NB4 (cell line): ENCODE results near the gene BMAL1.

Experiments used
- POLR2A ChIP-seq: IDR thresholded peaks from 2 replicates; pipeline ENCODE4 v1.6.1; 2011; ENCODE audit warnings: mild to moderate bottlenecking; ENCODE audit not compliant: insufficient read length; ENCODE audit errors: extremely low read depth
- TF ChIP-seq, protein P1 (sequence below): IDR thresholded peaks from one replicate; pipeline ENCODE4 v1.5.1; 2012; ENCODE audit warnings: low read depth, low read length
- TF ChIP-seq, protein P2 (sequence below): IDR thresholded peaks from 2 replicates; pipeline ENCODE4 v1.6.1; 2011; ENCODE audit warnings: low read depth, low read length

DNA sequence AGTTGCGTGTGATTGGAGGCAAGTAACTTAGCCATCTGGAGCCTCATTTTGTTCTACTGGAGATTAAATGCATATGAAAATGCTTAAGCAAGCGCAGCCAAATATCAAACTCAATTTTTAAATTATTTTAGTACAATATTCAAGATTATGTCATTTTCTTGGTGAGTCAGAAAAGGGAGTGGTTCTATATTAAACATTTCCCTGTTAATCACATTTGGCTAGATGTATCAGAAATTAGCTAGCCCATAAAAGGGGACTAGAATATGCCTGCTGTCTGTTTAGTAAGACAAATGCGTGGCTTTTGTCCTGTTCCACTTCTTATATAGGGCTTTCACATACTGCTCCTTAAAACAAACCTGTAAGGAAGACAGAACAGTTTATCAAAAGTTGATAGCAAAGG lies 35.0 kb upstream of the BMAL1 start:
- TF ChIP-seq POLR2A = no peak
- TF ChIP-seq, protein P1, sequence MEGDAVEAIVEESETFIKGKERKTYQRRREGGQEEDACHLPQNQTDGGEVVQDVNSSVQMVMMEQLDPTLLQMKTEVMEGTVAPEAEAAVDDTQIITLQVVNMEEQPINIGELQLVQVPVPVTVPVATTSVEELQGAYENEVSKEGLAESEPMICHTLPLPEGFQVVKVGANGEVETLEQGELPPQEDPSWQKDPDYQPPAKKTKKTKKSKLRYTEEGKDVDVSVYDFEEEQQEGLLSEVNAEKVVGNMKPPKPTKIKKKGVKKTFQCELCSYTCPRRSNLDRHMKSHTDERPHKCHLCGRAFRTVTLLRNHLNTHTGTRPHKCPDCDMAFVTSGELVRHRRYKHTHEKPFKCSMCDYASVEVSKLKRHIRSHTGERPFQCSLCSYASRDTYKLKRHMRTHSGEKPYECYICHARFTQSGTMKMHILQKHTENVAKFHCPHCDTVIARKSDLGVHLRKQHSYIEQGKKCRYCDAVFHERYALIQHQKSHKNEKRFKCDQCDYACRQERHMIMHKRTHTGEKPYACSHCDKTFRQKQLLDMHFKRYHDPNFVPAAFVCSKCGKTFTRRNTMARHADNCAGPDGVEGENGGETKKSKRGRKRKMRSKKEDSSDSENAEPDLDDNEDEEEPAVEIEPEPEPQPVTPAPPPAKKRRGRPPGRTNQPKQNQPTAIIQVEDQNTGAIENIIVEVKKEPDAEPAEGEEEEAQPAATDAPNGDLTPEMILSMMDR = no peak
- TF ChIP-seq, protein P2, sequence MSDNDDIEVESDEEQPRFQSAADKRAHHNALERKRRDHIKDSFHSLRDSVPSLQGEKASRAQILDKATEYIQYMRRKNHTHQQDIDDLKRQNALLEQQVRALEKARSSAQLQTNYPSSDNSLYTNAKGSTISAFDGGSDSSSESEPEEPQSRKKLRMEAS = no peak
